Measurements from ENCODE around the gene INPP5D.

DNA sequence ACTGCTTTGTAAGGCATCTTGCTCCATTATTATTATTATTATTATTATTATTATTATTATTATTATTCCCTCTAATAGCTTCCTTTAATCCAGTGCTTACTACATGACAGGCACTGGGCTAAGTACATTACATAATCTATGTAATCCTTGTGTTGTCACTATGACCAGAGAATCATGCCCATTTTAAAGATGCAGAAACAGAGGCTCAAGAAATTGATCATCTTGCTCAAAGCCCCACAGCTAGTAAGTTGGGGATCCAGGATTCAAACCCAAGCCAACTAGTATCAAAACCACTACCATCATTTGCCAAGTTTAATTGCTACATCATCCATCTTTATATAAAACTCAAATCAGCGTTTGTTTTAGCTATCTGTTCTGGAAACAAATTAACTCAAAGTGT, 46.5 kb upstream of the INPP5D start:
- TF ChIP-seq CTCF (IDR thresholded peaks at IDR 0.05) (no peak), POLR2A (IDR thresholded peaks at IDR 0.05) (no peak), POLR2AphosphoS5 (IDR thresholded peaks at IDR 0.05; ENCODE audit: insufficient read depth in 1 of 2, low read depth in 1 of 2) (no peak)
